CD4-positive, alpha-beta T cell treated with Interleukin-15 for 4 hours (primary cell): ENCODE measurements around the gene SH3PXD2A.
"Not testable (repeated sequence)": the region's sequence is repeated elsewhere in the genome, so short reads cannot be mapped to it uniquely, and the experiment has no call there.

ENCODE experiments used
- DNase-seq: peaks from one replicate; pipeline ENCODE4 v3.0.0-alpha.2; 2020; ENCODE audit warnings: low spot score

SH3PXD2A gene

GRCh38 chr10:103834436-103835095 lies 20.8 kb downstream of the SH3PXD2A start:
- no peak for DNase-seq

- no peak for DNase-seq
Observed at GRCh38 chr10:103833731-103834365, 21.5 kb downstream of the SH3PXD2A start.

- no peak for DNase-seq
Observed at GRCh38 chr10:103832806-103833205, 22.6 kb downstream of the SH3PXD2A start.

GRCh38 chr10:103829838-103830465 lies 25.4 kb downstream of the SH3PXD2A start:
- no peak for DNase-seq

GRCh38 chr10:103829278-103829677 lies 26.1 kb downstream of the SH3PXD2A start:
- DNase-seq, result no peak

GRCh38 chr10:103828587-103829197 lies 26.7 kb downstream of the SH3PXD2A start:
- DNase-seq, result no peak

GRCh38 chr10:103828107-103828506 lies 27.3 kb downstream of the SH3PXD2A start:
- DNase-seq, result no peak

GRCh38 chr10:103826885-103827284 lies 28.5 kb downstream of the SH3PXD2A start:
- no peak for DNase-seq

- DNase-seq, result no peak
Observed at GRCh38 chr10:103824281-103824680, 31.1 kb downstream of the SH3PXD2A start.

GRCh38 chr10:103823706-103824272 lies 31.6 kb downstream of the SH3PXD2A start:
- DNase-seq, result no peak

GRCh38 chr10:103822800-103823199 lies 32.6 kb downstream of the SH3PXD2A start:
- DNase-seq, result no peak

GRCh38 chr10:103822107-103822716 lies 33.2 kb downstream of the SH3PXD2A start:
- no peak for DNase-seq

GRCh38 chr10:103820101-103821062 lies 35.0 kb downstream of the SH3PXD2A start:
- no peak for DNase-seq

- no peak for DNase-seq
Observed at GRCh38 chr10:103819493-103819892, 35.9 kb downstream of the SH3PXD2A start.

GRCh38 chr10:103818765-103819374 lies 36.5 kb downstream of the SH3PXD2A start:
- DNase-seq, result no peak

GRCh38 chr10:103818105-103818504 lies 37.3 kb downstream of the SH3PXD2A start:
- no peak for DNase-seq

- DNase-seq, result no peak
Observed at GRCh38 chr10:103816431-103816830, 38.9 kb downstream of the SH3PXD2A start.

GRCh38 chr10:103814626-103815370 lies 40.6 kb downstream of the SH3PXD2A start:
- no peak for DNase-seq

GRCh38 chr10:103814105-103814504 lies 41.3 kb downstream of the SH3PXD2A start:
- no peak for DNase-seq

- DNase-seq, result not testable (repeated sequence)
Observed at GRCh38 chr10:103813312-103813711, 42.1 kb downstream of the SH3PXD2A start.
